DND-41 (cell line): ENCODE data around the gene CSNK1A1.

Experiments
- CTCF ChIP-seq: IDR thresholded peaks from 2 replicates; pipeline ENCODE4 v1.5.1; 2012; ENCODE audit warnings: borderline replicate concordance, low read length, moderate library complexity, mild to moderate bottlenecking; ENCODE audit not compliant: poor library complexity, severe bottlenecking; ENCODE audit errors: extremely low read depth
- EZH2 ChIP-seq: IDR thresholded peaks from 3 replicates; pipeline ENCODE4 v1.6.1; 2012; ENCODE audit warnings: borderline replicate concordance, low read depth, mild to moderate bottlenecking, moderate library complexity, low read length, inconsistent platforms; ENCODE audit not compliant: severe bottlenecking

DNA sequence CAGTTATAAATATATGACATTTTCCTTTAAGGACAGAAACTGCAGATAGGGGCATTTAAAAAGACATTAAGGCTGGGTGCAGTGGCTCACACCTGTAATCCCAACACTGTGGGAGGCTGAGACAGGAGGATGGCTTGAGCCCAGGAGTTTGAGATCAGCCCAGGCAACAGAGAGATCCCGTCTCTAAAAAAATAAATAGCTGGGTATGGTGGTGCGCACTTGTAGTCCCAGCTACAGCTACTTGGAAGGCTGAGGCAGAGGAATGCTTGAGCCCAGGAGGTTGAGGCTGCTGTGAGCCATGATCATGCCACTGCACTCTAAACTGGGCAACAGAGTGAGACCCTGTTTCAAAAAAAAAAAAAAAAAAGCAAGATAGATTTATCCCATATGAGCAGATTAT is 63.6 kb downstream of the CSNK1A1 start:
- TF ChIP-seq CTCF = no peak
- TF ChIP-seq EZH2 = no peak
